ENCODE data around the gene LAMA3. TPM values are rescaled to one million over a fixed set of nuclear protein-coding genes. Genes with fewer than 3 reads are reported as not detected.
A peak's percentile ranks its signal among the peaks of the same experiment; 100 is the strongest.

LAMA3 gene
- total RNA-seq, 1 donor from 2014 or later, result not detected

GRCh38 chr18:23998820-23999219, 309.6 kb downstream of the LAMA3 start:
- Mint-ChIP-seq H3K4me1 (peaks cover 23% of the 10 kb centered on the region), H3K4me3 (no peak overlapping the region), H3K36me3 (ENCODE audit: low read depth) (no peaks in the 10 kb centered on the region), H3K27ac (no peak overlapping the region), H3K9me3 (peaks cover 8% of the 10 kb centered on the region), H3K27me3 (peaks cover 2% of the 10 kb centered on the region)
- intact Hi-C loops (cut with micrococcal nuclease), result no loop called here
- peak; percentile 48 for DNase-seq

GRCh38 chr18:24000613-24001490, 311.6 kb downstream of the LAMA3 start:
- no peak overlapping the region for H3K4me3 Mint-ChIP-seq
- H3K36me3 Mint-ChIP-seq (ENCODE audit: low read depth), result no peaks in the 10 kb centered on the region
- peaks cover 8% of the 10 kb centered on the region for H3K9me3 Mint-ChIP-seq
- no peak overlapping the region for H3K27ac Mint-ChIP-seq
- peaks cover 27% of the 10 kb centered on the region for H3K4me1 Mint-ChIP-seq
- intact Hi-C loops (cut with micrococcal nuclease), result no loop called here
- DNase-seq, result no peak
- H3K27me3 Mint-ChIP-seq, result peaks cover 2% of the 10 kb centered on the region

DNA sequence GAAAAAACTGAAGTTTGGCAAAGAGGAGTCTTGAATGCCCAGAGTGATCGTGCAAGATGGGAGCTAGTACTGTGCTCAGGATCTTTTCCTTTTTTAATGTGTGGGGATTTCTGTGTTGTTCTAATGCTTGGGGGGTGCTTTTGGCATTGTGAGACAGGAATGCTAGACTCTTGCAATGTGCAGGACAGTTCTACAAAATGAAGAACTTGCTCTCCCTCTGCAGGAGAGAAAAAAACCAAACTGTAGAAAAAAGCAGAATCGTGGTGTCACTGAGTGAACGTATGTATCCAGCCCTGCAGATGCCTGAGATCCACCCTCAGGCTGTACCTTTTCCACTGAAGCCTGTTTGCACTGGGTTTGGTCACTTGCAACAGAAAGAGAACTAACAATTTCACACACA, 313.2 kb downstream of the LAMA3 start:
- no peak for DNase-seq
- Mint-ChIP-seq H3K36me3 (ENCODE audit: low read depth) (no peaks in the 10 kb centered on the region), H3K27ac (no peak overlapping the region), H3K4me1 (peaks cover 31% of the 10 kb centered on the region), H3K27me3 (peaks cover 2% of the 10 kb centered on the region), H3K9me3 (peaks cover 8% of the 10 kb centered on the region), H3K4me3 (no peak overlapping the region)
- intact Hi-C loops (cut with micrococcal nuclease), result no loop called here

- intact Hi-C loops (cut with micrococcal nuclease), result no loop called here
Measured at GRCh38 chr18:24003288-24003687, 314.0 kb downstream of the LAMA3 start.

DNA sequence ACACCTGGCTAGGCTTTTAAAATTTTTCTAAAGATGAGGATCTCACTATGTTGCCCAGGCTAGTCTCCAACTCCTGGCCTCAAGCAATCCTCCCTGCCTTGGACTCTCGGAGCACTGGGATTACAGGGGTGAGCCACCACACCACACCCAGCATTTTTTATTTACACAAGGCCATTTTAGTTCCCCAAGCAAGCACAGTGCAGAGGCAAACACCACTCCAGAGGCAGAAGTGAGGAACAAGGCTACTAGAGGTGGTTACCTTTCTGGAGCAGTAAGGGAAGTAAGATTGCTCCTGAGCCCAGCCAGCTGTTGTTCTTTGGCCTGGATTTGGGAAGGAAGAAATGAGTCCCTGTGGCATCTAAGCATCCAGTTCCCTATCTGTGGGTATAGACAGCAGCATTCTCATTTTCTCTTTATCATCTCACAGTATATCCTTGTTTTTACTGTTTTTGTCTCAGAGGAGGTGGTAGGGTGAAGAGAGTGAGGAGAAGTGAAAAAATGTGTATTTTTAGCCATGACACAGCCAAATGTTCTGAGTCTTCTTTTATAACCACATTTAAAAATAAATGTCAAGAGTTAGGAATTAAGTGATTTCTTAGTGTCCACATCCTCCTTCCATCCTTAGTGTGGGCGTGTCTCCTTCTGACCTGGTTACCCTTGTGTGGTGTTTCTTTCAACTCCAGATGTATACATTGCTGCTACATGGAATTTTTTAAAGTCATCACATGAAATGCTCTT, 314.8 kb downstream of the LAMA3 start:
- H3K9me3 Mint-ChIP-seq, result peaks cover 8% of the 10 kb centered on the region
- H3K4me3 Mint-ChIP-seq, result no peak overlapping the region
- H3K27ac Mint-ChIP-seq, result no peak overlapping the region
- no peaks in the 10 kb centered on the region for H3K36me3 Mint-ChIP-seq (ENCODE audit: low read depth)
- peaks cover 2% of the 10 kb centered on the region for H3K27me3 Mint-ChIP-seq
- no peak for DNase-seq
- intact Hi-C loops (cut with micrococcal nuclease), result no loop called here
- H3K4me1 Mint-ChIP-seq, result peaks cover 43% of the 10 kb centered on the region

More at GRCh38 chr18:24003288-24003687, 314.0 kb downstream of the LAMA3 start:
- Mint-ChIP-seq H3K27ac (no peak overlapping the region), H3K9me3 (peaks cover 8% of the 10 kb centered on the region), H3K36me3 (ENCODE audit: low read depth) (no peaks in the 10 kb centered on the region), H3K27me3 (peaks cover 2% of the 10 kb centered on the region), H3K4me1 (peaks cover 35% of the 10 kb centered on the region), H3K4me3 (no peak overlapping the region)
- no peak for DNase-seq

Other genes starting within 250 kb of the LAMA3 start
- 46.7 and 53.3 TPM in 2 replicates for gene RIOK3, start 236.2 kb upstream of the LAMA3 start, total RNA-seq
- gene RMC1, start 185.9 kb upstream of the LAMA3 start, total RNA-seq, result 51.0 and 52.8 TPM in 2 replicates
- gene NPC1, start 102.9 kb upstream of the LAMA3 start, total RNA-seq, result 26.3 and 29.9 TPM in 2 replicates
- gene ANKRD29, start 26.5 kb upstream of the LAMA3 start, total RNA-seq, result not detected in 2 replicates

Measured in activated CD4-positive, alpha-beta T cell treated with anti-CD3 and anti-CD28 coated beads, Interleukin-2, amount 10 ng/mL, durations not matched to agents 24 days and 14 days (primary cell).